Glomerular endothelial cell (primary cell): ENCODE measurements around the gene ZCCHC24. TPM values are rescaled to one million over a fixed set of nuclear protein-coding genes. Genes with fewer than 3 reads are reported as not detected.

Experiments used
- DNase-seq: peaks from one replicate; pipeline ENCODE4 v3.0.0-alpha.2; 2011; ENCODE audit warnings: low read depth, low spot score; ENCODE audit errors: extremely low read depth
- total RNA-seq: library from RNA; depleted of rRNA; stranded (reverse); fragments of >200 nt; gene quantifications from 2 replicates; pipeline ENCODE4 v1.2.3, GENCODE V29; 2015

Gene ZCCHC24
- total RNA-seq, 1 donor from 2014 or later, result 15.8 TPM

- DNase-seq, result no peak
These were observed 30.7 kb downstream of the ZCCHC24 start for GRCh38 chr10:79414714-79415113.

GRCh38 chr10:79413196-79413595 is 32.2 kb downstream of the ZCCHC24 start:
- no peak for DNase-seq

- DNase-seq, result no peak
These were observed 32.9 kb downstream of the ZCCHC24 start for GRCh38 chr10:79412516-79412915.

- DNase-seq, result no peak
These were observed 33.6 kb downstream of the ZCCHC24 start for GRCh38 chr10:79411546-79412495.

- DNase-seq, result no peak
These were observed 34.9 kb downstream of the ZCCHC24 start for GRCh38 chr10:79410315-79411094.

GRCh38 chr10:79409726-79410085 is 35.7 kb downstream of the ZCCHC24 start:
- no peak for DNase-seq

- no peak for DNase-seq
These were observed 36.2 kb downstream of the ZCCHC24 start for GRCh38 chr10:79409038-79409725.

GRCh38 chr10:79407811-79408795 is 37.3 kb downstream of the ZCCHC24 start:
- no peak for DNase-seq

- no peak for DNase-seq
These were observed 38.0 kb downstream of the ZCCHC24 start for GRCh38 chr10:79407423-79407796.

- no peak for DNase-seq
These were observed 38.6 kb downstream of the ZCCHC24 start for GRCh38 chr10:79406683-79407422.

GRCh38 chr10:79405995-79406515 is 39.4 kb downstream of the ZCCHC24 start:
- DNase-seq, result no peak

- no peak for DNase-seq
These were observed 40.0 kb downstream of the ZCCHC24 start for GRCh38 chr10:79405221-79405994.

- no peak for DNase-seq
These were observed 40.7 kb downstream of the ZCCHC24 start for GRCh38 chr10:79404690-79405131.

- no peak for DNase-seq
These were observed 41.2 kb downstream of the ZCCHC24 start for GRCh38 chr10:79404231-79404609.

- no peak for DNase-seq
These were observed 41.8 kb downstream of the ZCCHC24 start for GRCh38 chr10:79403441-79404230.

- no peak for DNase-seq
These were observed 42.5 kb downstream of the ZCCHC24 start for GRCh38 chr10:79402951-79403350.

- no peak for DNase-seq
These were observed 42.8 kb downstream of the ZCCHC24 start for GRCh38 chr10:79402625-79402946.
